HG03354 (cell line): ENCODE measurements around the gene THRAP3.
"Not testable (repeated sequence)": the region's sequence is repeated elsewhere in the genome, so short reads cannot be mapped to it uniquely, and the experiment has no call there.

Experiments
- ATAC-seq: cut with Tn5 transposase; IDR thresholded peaks from one replicate; pipeline ENCODE4 v1.9.1; 2021; ENCODE audit warnings: mild to moderate bottlenecking; ENCODE audit not compliant: unreplicated experiment, poor library complexity, severe bottlenecking

The THRAP3 gene

DNA sequence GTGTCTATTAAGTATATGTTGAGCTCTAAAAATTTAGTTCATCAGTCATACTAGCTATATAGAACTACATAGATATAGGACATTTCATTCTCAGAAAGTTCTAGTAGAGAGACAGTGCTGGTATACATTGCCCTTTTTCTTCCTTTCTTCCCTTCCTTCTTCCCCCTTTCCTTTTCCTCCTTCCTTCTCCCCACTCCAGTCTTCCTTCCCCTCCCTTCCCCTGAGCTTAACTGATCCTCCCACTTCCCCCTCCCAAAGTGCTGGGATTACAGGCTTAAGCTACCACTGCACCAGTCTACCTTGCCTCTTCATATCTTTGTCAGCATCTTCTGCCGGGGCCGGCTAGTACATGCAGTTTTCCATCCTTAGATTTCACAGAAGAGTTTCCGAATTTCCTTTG, 12.1 kb downstream of the THRAP3 start:
- no peak for ATAC-seq

GRCh38 chr1:36238433-36238832, 14.2 kb downstream of the THRAP3 start:
- ATAC-seq: no peak

GRCh38 chr1:36239941-36240637, 15.8 kb downstream of the THRAP3 start:
- ATAC-seq: no peak

- ATAC-seq: no peak
These were observed 23.3 kb downstream of the THRAP3 start for GRCh38 chr1:36247538-36247937.

DNA sequence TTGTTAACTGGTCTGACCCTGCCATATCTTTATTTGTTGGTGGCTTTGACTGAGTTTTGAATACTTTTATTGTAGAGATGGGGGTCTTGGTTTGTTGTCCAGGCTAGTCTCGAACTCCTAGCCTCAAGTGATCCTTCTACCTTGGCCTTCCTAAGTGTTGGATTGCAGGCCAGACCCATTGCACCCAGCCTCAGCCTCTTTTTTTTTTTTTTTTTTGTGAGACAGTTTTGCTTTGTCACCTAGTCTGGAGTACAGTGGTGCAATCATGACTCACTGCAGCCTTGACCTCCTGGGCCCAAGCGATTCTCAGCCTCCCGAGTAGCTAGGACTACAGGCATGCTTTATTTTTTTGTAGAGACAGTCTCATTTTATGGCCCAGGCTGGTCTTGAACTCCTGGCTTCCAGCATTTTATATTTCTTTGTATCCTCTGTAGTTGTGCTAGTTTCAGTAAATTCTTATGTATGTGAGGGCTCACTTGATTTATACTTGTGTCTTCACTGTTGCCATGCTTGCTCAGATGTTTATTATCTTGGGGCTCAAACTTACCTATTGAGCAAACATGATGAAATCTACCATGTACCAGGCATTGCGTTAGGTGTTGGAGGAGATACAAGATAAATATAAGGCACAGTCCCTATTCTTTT, 24.1 kb downstream of the THRAP3 start:
- ATAC-seq: no peak

- ATAC-seq: no peak
These were observed 27.7 kb downstream of the THRAP3 start for GRCh38 chr1:36251794-36252481.

DNA sequence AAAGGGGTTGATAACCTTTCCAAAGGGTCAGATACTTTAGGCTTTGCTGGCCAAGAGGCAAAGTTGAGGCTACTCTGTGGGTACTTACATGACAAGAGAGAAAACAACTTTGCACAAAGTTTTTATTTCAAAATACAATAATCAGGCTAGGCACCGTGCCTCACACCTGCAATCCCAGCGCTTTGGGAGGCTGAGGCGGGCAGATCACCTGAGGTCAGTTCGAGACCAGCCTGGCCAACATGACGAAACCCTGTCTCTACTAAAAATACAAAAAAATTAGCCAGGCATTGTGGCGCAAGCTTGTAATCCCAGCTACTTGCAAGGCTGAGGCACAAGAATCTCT, 28.2 kb downstream of the THRAP3 start:
- not testable (repeated sequence) for ATAC-seq

GRCh38 chr1:36253161-36253862, 29.1 kb downstream of the THRAP3 start:
- ATAC-seq: no peak

GRCh38 chr1:36256558-36257374, 32.5 kb downstream of the THRAP3 start:
- ATAC-seq: no peak

DNA sequence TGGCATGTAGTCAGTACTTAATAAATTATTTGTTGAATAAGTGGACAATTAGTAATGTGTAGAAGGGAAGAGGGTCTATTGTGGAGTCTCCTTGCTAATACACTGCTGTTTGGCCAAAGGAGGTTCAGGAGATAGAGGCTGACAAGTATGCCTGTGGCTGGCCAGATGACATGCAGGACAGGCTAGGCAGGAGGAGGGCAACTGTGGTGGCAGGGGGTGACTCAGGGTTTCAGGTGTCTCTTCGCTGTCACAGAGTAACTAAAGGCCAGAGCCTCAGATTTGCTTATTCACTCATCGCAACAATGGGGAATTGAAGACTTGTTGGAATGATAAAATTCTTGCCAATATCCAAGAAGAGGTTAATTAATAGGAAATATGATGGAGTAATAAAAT, 33.1 kb downstream of the THRAP3 start:
- no peak for ATAC-seq

GRCh38 chr1:36258960-36259344, 34.7 kb downstream of the THRAP3 start:
- no peak for ATAC-seq

DNA sequence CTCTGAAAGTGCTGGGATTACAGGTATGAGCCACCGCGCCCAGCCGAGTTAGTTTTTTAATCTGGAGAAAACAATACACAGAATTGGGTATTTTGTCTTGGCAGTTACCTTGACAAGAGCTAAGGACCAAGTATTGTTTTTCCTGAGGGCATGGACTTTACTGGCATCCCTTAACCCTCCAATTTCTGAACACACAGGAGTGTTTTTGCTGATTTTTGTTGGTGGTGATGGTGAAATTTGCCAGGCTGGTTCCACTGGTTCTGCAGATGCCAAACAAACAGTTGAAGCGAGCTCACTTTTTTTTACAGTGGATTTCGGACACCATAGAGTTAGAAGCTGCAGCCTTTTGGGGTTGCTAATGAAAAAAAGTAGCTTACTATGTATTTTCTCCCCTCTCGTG, 44.7 kb downstream of the THRAP3 start:
- ATAC-seq: no peak

- ATAC-seq: no peak
These were observed 45.2 kb downstream of the THRAP3 start for GRCh38 chr1:36269408-36269838.

GRCh38 chr1:36273024-36273423, 48.8 kb downstream of the THRAP3 start:
- ATAC-seq: no peak

DNA sequence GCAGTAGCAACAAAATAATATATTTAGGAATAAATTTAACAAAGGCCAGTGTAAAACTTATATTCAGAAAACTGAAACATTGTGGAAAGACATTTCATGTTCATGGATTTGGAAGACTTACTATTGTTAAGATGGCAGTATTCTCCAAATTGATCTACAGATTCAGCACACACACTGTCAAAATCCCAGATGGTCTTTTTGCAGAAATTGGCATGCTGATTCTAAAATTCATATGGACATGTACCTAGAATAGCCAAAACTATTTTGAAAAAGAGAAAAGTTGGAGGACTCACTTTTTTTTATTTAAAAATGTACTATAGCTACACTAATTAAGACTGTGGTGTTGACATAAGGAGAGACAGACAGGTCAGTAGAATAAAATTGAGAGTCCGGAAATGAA, 50.0 kb downstream of the THRAP3 start:
- no peak for ATAC-seq

- no peak for ATAC-seq
These were observed 52.4 kb downstream of the THRAP3 start for GRCh38 chr1:36276688-36277087.

- no peak for ATAC-seq
These were observed 55.0 kb downstream of the THRAP3 start for GRCh38 chr1:36279110-36279788.

- ATAC-seq: no peak
These were observed 55.6 kb downstream of the THRAP3 start for GRCh38 chr1:36279789-36280296.

DNA sequence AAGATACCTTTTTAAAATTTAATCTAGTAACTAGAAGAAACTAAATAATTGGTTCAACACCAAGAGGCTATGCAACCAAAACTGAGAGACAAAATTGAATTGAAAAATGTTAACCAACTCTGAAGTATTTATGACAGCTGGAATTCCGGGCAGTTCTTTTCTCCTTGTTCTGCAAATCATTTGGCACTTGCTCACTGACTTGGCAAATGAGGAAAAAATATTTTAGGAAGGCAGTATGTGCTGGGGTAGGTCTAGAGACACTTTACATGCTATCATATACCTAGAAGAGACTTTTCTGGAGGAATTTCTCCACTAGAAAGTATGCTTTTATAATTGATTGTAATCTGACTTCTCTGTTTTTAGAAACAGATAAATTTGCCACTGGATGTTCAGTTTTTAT, 59.8 kb downstream of the THRAP3 start:
- ATAC-seq: no peak
